Right lobe of liver (tissue), 6 donors: ENCODE results near the gene SRPRB. TPM values are rescaled to one million over a fixed set of nuclear protein-coding genes. Genes with fewer than 3 reads are reported as not detected.
A peak's percentile ranks its signal among the peaks of the same experiment; 100 is the strongest.

Experiments used
- ATAC-seq, 4 donors: fragments of 200-7000 bp; cut with Tn5 transposase; one replicate each; pipeline ENCODE4 v1.9.1; 2020; ENCODE audit warnings: mild to moderate bottlenecking in 4 of 4, moderate library complexity in 4 of 4
- DNase-seq, 3 donors: peaks; one replicate each; pipeline ENCODE4 v3.0.0-alpha.2; 2020
- H3K27ac ChIP-seq, 3 donors: fragments of 200-600 bp; one replicate each; pipeline ENCODE4 v1.8.0; 2022
- H3K27me3 ChIP-seq, 2 donors: fragments of 200-600 bp; one replicate each; pipeline ENCODE4 v1.8.0; 2022
- H3K36me3 ChIP-seq, 4 donors: fragments of 200-600 bp; sonication (generic) in 1 of 4; one replicate each; pipeline versions ENCODE4 v1.5.1 to v1.8.0; 2017 to 2022; ENCODE audit warnings: control low read depth in 1 of 4
- H3K4me1 ChIP-seq, 4 donors: fragments of 200-600 bp; sonication (generic) in 1 of 4; one replicate each; pipeline versions ENCODE4 v1.5.1 to v1.8.0; 2017 to 2022; ENCODE audit warnings: control low read depth in 1 of 4
- H3K4me3 ChIP-seq, 3 donors: fragments of 200-600 bp; one replicate each; pipeline ENCODE4 v1.8.0; 2022
- H3K9me3 ChIP-seq, 4 donors: fragments of 200-600 bp; sonication (generic) in 1 of 4; one replicate each; pipeline versions ENCODE4 v1.5.1 to v1.8.0; 2017 to 2022; ENCODE audit warnings: control low read depth in 1 of 4
- POLR2A ChIP-seq: fragments of 450-650 bp; IDR thresholded peaks from one replicate; pipeline ENCODE4 v1.6.1; 2017; ENCODE audit warnings: antibody characterized with exemption, mild to moderate bottlenecking
- WGBS: methylation state at CpG from one replicate; pipeline ENCODE4 v1.1.6; 2018; ENCODE audit warnings: low coverage, low lambda C conversion rate; ENCODE audit not compliant: insufficient coverage; ENCODE audit errors: missing lambda C conversion rate; 5-methylcytosine and 5-hydroxymethylcytosine counted together
- intact Hi-C, 2 donors: fragments of 100-400 bp; cut with DNase I; formaldehyde crosslinking; loops; one replicate each; pipeline versions ENCODE4 v1.11.2 to v1.14.1; 2022
- total RNA-seq, 6 experiments: library from RNA; depleted of rRNA in 2 of 6; stranded (reverse); fragments of >200 nt in 2 of 6; fragmentation: NEBNext Ultra II Directional in 3 of 6; extraction: Animal tissue kit (Norgen Biotek cat#: 25700) in 3 of 6; gene quantifications; one replicate each; pipeline versions ENCODE4 v1.1.0 to v1.2.4, GENCODE V29; 2016 to 2023
- TF ChIP-seq, protein P1 (sequence below), 4 donors: fragments of 200-600 bp in 3 of 4; fragments of 450-650 bp in 1 of 4; IDR thresholded peaks; one replicate each; pipeline versions ENCODE4 v1.5.1 to v1.8.0; 2016 to 2022; ENCODE audit warnings: antibody characterized with exemption in 4 of 4, mild to moderate bottlenecking in 2 of 4
- donor health status: DM: no; HTN: yes; CAD: no.
- donor health status: DM: no; HTN: no; CAD: no.
- donor health status: DM: no; HTN: no; CAD: no.
- donor health status: DM: no; HTN: yes; CAD: no.
- donor health status: DM: no; HTN: yes; CAD: no.

Gene SRPRB
- total RNA-seq, 6 experiments from 2014 or later, result 48.1 to 78.5 (median 56.4) TPM

GRCh38 chr3:133833880-133834620 lies 28.4 kb downstream of the SRPRB start:
- intact Hi-C loops, result no loop called here
- H3K4me1 ChIP-seq, result no peaks in the 10 kb centered on the region
- no peaks in the 10 kb centered on the region for H3K9me3 ChIP-seq
- H3K4me3 ChIP-seq, result no peak overlapping the region
- TF ChIP-seq, protein P1, sequence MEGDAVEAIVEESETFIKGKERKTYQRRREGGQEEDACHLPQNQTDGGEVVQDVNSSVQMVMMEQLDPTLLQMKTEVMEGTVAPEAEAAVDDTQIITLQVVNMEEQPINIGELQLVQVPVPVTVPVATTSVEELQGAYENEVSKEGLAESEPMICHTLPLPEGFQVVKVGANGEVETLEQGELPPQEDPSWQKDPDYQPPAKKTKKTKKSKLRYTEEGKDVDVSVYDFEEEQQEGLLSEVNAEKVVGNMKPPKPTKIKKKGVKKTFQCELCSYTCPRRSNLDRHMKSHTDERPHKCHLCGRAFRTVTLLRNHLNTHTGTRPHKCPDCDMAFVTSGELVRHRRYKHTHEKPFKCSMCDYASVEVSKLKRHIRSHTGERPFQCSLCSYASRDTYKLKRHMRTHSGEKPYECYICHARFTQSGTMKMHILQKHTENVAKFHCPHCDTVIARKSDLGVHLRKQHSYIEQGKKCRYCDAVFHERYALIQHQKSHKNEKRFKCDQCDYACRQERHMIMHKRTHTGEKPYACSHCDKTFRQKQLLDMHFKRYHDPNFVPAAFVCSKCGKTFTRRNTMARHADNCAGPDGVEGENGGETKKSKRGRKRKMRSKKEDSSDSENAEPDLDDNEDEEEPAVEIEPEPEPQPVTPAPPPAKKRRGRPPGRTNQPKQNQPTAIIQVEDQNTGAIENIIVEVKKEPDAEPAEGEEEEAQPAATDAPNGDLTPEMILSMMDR (IDR thresholded peaks at IDR 0.05), result no peak
- no peak for TF ChIP-seq POLR2A
- 82% methylated on average over 11 of the region's 13 CpGs for WGBS
- ATAC-seq (no peak), DNase-seq (no peak)
- no peaks in the 10 kb centered on the region for H3K36me3 ChIP-seq
- no peaks in the 10 kb centered on the region for H3K27me3 ChIP-seq
- H3K27ac ChIP-seq, result no peak overlapping the region

DNA sequence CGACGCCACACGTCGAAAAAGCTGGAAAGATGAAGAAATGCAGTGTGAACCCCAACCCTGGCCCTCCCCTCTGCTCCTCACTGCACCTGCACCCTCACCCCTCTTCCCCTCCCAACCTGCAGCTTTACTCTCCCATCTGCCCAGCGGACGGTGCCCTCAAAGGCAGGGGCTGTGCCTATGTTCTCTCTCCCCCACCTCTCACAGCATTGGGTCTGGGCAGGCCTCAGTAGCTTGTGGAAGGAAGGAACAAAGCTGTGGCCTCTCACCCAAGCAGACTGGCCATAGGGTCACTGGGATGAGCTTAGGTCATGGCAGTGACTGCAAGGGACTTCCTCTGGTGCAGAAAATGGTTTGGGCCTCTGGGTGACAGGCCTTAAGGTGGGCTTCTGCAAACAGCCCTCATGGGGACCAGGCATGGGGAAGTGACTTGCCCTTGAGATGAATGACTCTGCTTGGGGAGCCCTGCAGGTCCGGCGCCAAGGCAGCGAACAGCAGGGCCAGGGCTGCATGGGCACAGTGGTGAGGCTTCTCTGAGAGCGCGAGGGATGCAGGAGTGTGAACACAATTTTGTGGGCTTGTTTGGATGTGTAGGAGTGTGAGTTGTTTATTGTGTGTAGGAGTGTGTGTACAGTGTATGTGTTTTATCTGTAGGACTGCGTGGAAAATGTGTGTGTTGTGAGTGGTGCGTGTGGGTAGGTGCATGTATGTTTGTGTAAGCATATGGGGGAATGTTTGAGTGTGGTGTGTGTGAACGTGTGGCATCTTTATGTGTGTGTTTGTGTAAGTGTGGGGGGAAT lies 29.2 kb downstream of the SRPRB start:
- intact Hi-C loops, result no loop called here
- Histone ChIP-seq H3K4me1 (no peaks in the 10 kb centered on the region), H3K9me3 (no peaks in the 10 kb centered on the region), H3K27ac (no peak overlapping the region), H3K27me3 (no peaks in the 10 kb centered on the region), H3K4me3 (no peak overlapping the region), H3K36me3 (no peaks in the 10 kb centered on the region)
- peak in 1 of 3 donors; percentile 17 for DNase-seq
- WGBS, result 90% methylated on average over 14 of the region's 14 CpGs
- no peak for ATAC-seq
- TF ChIP-seq POLR2A, result no peak
- TF ChIP-seq, protein P1 (IDR thresholded peaks at IDR 0.05), result no peak

- Histone ChIP-seq H3K4me1 (no peaks in the 10 kb centered on the region), H3K9me3 (no peaks in the 10 kb centered on the region), H3K27me3 (no peaks in the 10 kb centered on the region), H3K4me3 (no peak overlapping the region), H3K36me3 (no peaks in the 10 kb centered on the region), H3K27ac (no peak overlapping the region)
- ATAC-seq, result no peak
- intact Hi-C loops, result no loop called here
- WGBS, result 57% methylated on average over 2 of the region's 3 CpGs
- TF ChIP-seq, protein P1 (IDR thresholded peaks at IDR 0.05), result no peak
- TF ChIP-seq POLR2A, result no peak
- DNase-seq, result no peak
Observed at GRCh38 chr3:133835418-133835743, 29.8 kb downstream of the SRPRB start.

- peak in 1 of 3 donors; percentile 17 for DNase-seq
Observed at GRCh38 chr3:133835961-133836360, 30.3 kb downstream of the SRPRB start.

More at GRCh38 chr3:133835961-133836360, 30.3 kb downstream of the SRPRB start:
- Histone ChIP-seq H3K27me3 (no peaks in the 10 kb centered on the region), H3K4me3 (no peak overlapping the region), H3K27ac (no peak overlapping the region), H3K36me3 (no peaks in the 10 kb centered on the region), H3K9me3 (no peaks in the 10 kb centered on the region), H3K4me1 (no peaks in the 10 kb centered on the region)
- ATAC-seq, result no peak
- intact Hi-C loops, result no loop called here
- TF ChIP-seq POLR2A, result no peak
- TF ChIP-seq, protein P1 (IDR thresholded peaks at IDR 0.05), result no peak
- WGBS, result 80% methylated on average over 1 of the region's 4 CpGs
